ACC112 (cell line): ENCODE measurements around the gene KRTAP19-8.

Source experiments
- H2AFZ ChIP-seq: fragments of 200-600 bp; sonication (generic); one replicate; pipeline ENCODE4 v1.6.0; 2017; ENCODE audit warnings: antibody characterized with exemption, low read length; ENCODE audit not compliant: unreplicated experiment
- H3K27ac ChIP-seq: fragments of 200-600 bp; sonication (generic); 2 replicates; pipeline ENCODE4 v1.5.1; 2014; ENCODE audit warnings: low read depth, mild to moderate bottlenecking, antibody characterized with exemption, low read length, moderate library complexity
- H3K27me3 ChIP-seq: fragments of 200-600 bp; sonication (generic); 2 replicates; pipeline ENCODE4 v1.6.1; 2014; ENCODE audit warnings: mild to moderate bottlenecking, antibody characterized with exemption, low read length, moderate library complexity, mixed read lengths; ENCODE audit not compliant: insufficient read depth
- H3K36me3 ChIP-seq: fragments of 200-600 bp; sonication (generic); 2 replicates; pipeline ENCODE4 v1.6.1; 2016; ENCODE audit warnings: mild to moderate bottlenecking, antibody characterized with exemption, low read length, moderate library complexity, mixed read lengths; ENCODE audit not compliant: insufficient read depth
- H3K4me1 ChIP-seq: fragments of 200-600 bp; sonication (generic); one replicate; pipeline ENCODE4 v1.6.1; 2016; ENCODE audit warnings: low read length, mixed read lengths; ENCODE audit not compliant: insufficient read depth, unreplicated experiment, control insufficient read depth
- H3K4me3 ChIP-seq: fragments of 200-600 bp; sonication (generic); 2 replicates; pipeline ENCODE4 v1.5.1; 2014; ENCODE audit warnings: mild to moderate bottlenecking, low read depth, low read length
- H3K79me2 ChIP-seq: fragments of 200-600 bp; sonication (generic); one replicate; pipeline ENCODE4 v1.6.0; 2016; ENCODE audit warnings: low read length; ENCODE audit not compliant: control insufficient read depth, unreplicated experiment, insufficient read depth

The KRTAP19-8 gene

DNA sequence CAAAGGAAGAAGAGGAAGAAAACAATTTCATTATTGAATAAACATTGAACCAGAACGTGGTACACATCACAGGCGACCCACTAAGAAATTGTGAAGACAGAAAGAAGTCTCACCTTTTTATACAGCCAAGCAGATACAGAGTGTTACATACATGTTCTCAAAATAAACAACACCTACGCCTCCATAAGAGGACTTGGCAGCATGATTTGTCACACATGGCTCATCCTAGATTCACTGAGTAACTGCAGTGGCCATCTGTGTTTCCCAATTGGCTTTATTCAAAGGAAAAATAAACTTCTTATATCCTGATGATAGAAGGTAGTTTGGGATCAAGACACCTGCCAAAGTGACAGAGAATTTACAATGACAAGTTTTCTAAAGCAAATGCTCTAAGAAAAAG lies 7.6 kb upstream of the KRTAP19-8 start:
- no peak overlapping the region for H3K4me3 ChIP-seq
- H3K36me3 ChIP-seq = no peaks in the 10 kb centered on the region

DNA sequence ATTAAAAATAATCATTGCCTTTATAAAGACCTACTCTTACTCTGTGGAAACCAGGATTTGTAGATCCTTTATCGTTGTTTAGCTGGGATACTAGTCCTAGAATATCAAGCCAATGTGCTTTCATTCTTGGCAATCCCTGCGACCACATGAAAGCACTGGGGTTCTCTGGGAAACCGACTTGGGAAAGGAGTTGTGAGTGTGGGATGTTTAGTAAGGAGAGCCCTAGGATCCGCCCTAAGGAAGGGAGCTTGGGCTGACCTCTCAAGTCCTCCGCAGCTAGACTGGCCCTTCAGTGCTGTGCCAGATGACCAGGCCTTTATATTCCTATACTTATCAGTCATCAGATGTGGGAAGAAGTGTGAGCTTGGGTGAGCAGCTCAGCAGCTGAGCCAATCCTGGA lies 5.2 kb upstream of the KRTAP19-8 start:
- Histone ChIP-seq H2AFZ (no peak overlapping the region), H3K4me1 (no peaks in the 10 kb centered on the region), H3K27ac (no peak overlapping the region), H3K4me3 (no peak overlapping the region), H3K36me3 (no peaks in the 10 kb centered on the region), H3K27me3 (no peaks in the 10 kb centered on the region; the same call in 1 of the 2 replicates), H3K79me2 (no peaks in the 10 kb centered on the region)

More for the DNA sequence above, 7.6 kb upstream of the KRTAP19-8 start:
- Histone ChIP-seq H3K27ac (no peak overlapping the region), H3K4me1 (no peaks in the 10 kb centered on the region), H2AFZ (no peak overlapping the region), H3K27me3 (no peaks in the 10 kb centered on the region), H3K79me2 (no peaks in the 10 kb centered on the region)

DNA sequence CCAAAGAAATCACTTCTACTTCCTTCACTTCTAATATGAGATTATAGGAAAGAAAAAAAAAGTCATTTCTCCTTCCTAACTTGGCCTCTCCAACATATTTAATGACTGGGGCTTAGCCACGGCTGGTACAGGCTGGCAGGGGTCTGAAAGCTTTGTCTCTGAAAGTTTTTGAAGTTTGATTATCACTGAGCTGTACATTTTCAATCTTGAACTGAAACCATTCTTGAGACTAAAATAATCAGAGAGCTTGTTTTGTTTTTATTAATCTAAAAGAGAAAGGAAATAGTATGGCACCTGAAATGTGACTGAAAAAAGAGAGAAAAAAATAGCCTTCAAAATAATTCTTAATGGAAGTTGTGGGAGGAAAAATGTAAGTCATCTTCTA lies 3.8 kb upstream of the KRTAP19-8 start:
- H3K4me1 ChIP-seq = no peaks in the 10 kb centered on the region

DNA sequence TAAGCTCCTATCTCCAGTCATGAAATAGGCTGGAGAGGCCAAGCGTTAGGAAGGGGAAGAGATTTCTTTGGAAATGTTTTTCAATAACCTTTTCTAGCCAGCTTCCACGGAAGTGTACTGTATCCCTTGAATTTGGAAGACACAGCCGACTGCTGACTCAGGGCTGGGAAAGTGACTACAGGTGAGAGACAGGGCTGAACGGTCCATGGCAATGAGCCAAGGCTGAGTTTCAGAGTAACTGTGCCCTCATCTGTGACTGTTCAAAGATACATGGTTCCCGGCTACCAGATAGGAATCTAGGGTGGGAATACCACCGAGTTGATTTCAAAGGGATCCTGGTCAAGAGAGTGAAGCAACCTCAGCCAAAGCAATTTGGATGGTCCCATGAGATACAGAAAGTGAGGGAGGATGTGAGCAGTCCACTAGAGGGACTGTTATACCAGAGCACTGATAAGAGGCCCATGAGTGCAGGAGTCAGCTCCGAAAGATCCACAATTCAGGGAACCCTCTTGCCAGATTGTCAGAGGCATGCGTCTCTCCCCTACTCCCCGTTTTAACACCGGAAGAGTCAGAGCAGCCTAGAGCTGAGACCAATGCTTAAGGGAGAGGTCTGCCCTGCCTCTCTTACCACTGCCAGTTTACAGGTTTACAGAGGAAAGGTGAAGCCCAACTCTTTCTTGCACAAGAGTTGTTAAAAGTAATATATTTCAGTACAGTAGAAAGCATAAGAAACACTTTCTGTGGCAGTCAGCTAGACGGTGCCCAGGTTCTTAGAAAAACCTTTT lies 3.2 kb upstream of the KRTAP19-8 start:
- no peak overlapping the region for H3K27ac ChIP-seq
- no peaks in the 10 kb centered on the region for H3K4me1 ChIP-seq
- H3K36me3 ChIP-seq = no peaks in the 10 kb centered on the region
- H3K79me2 ChIP-seq = no peaks in the 10 kb centered on the region
- no peak overlapping the region for H3K4me3 ChIP-seq
- no peaks in the 10 kb centered on the region; the same call in 1 of the 2 replicates for H3K27me3 ChIP-seq
- H2AFZ ChIP-seq = no peak overlapping the region

More for the DNA sequence above, 3.8 kb upstream of the KRTAP19-8 start:
- Histone ChIP-seq H3K36me3 (no peaks in the 10 kb centered on the region), H3K27me3 (no peaks in the 10 kb centered on the region; the same call in 1 of the 2 replicates), H3K79me2 (no peaks in the 10 kb centered on the region), H3K4me3 (no peak overlapping the region), H3K27ac (no peak overlapping the region), H2AFZ (no peak overlapping the region)

DNA sequence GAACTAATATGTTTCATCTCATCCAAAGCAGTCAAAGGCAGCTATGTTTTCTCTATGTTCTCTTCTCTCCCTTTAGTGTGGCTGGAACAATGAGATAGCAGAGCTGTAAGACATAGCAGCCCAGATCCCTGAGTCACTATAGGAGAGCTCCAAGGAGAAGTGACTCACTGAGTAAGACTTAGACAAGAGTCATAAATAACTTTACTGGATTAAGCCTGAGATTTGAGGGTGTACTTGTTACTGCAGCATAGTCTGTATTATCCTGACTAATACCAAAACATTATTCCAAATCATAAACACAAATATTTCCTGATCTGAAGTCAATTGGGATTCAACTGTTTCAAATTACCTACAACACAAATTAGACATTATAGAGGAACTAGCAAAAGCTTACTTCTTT lies 3.9 kb downstream of the KRTAP19-8 start:
- Histone ChIP-seq H3K4me3 (no peak overlapping the region), H3K79me2 (no peaks in the 10 kb centered on the region), H3K27me3 (no peaks in the 10 kb centered on the region; the same call in 1 of the 2 replicates), H3K36me3 (no peaks in the 10 kb centered on the region), H3K27ac (no peak overlapping the region), H2AFZ (no peak overlapping the region), H3K4me1 (no peaks in the 10 kb centered on the region)

DNA sequence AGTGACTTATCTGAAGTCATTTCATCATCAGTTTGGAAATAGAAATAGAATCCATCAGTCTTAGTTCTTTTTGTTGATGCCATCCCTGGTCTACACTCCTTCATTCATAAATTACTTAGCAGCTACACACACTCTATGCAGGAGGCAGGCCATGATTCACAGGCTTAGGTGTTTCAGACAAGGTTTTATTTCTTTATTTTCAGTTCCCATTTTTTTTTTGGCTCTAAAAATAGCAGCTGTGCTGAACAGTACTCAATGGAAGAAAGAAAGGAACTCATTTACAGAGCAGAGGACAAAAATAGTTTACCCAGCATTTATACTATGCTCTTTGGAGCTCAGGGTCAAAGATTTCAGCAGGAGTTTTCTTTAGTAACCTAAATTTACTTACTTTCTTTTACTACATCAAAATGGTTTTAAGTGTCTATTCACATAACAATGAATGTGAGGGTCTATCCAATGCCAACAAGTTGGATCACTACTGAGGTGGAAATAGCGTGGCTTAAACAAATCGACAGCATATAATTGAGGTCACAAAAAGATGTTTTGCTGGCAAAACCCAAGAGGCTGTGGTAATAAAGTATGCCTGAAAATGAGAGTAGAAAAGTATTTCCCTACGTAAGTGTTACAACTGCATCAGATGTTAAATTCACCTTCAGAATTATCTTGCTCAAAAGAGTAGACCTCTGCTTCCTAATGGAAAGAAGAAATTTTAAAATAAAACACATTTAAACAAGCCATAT lies 7.7 kb downstream of the KRTAP19-8 start:
- Histone ChIP-seq H3K4me1 (no peaks in the 10 kb centered on the region), H3K27me3 (no peaks in the 10 kb centered on the region), H3K4me3 (no peak overlapping the region), H3K36me3 (no peaks in the 10 kb centered on the region), H3K27ac (no peak overlapping the region), H3K79me2 (no peaks in the 10 kb centered on the region), H2AFZ (no peak overlapping the region)

DNA sequence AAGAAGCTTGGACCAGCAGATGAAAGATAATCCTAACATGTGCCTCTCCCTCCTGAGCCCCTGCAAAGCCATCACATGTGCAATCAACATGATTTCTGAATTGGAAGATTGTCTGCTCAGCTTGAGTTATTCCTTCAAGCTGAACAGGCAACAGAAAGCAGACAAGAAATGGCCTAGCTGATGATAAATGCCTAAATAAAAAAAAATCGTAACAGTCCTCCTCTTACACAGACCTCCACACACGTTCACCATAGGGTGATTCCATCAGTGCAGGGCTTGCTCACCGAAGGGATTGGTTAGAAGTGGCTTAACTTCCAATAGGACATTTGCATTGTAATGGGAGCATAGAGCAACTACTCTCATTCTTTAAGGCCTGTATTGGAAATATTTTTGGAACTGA lies 14.6 kb downstream of the KRTAP19-8 start:
- no peaks in the 10 kb centered on the region for H3K79me2 ChIP-seq
- H3K4me1 ChIP-seq = no peaks in the 10 kb centered on the region
- H3K36me3 ChIP-seq = no peaks in the 10 kb centered on the region
- H3K27me3 ChIP-seq = no peaks in the 10 kb centered on the region
- no peak overlapping the region for H2AFZ ChIP-seq
- no peak overlapping the region for H3K27ac ChIP-seq
- no peak overlapping the region for H3K4me3 ChIP-seq

DNA sequence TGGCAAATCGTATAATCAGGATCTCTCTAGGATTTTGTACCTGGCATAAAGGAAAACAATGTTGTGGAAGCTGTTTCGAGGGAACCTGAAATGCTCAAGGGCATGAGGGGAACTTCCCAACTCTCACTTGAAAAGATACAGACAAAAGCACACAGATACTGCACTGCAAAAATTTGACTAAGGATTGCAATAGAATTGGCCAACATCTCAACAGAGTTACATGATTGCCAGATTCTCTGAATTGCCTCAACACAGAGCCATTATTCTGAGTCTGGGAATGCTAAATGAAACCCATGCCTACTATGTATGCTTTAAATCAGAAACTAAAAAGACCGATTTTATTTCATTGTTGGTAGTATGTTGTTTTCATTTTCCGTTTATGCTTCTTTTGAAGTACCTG lies 16.0 kb downstream of the KRTAP19-8 start:
- Histone ChIP-seq H3K36me3 (no peaks in the 10 kb centered on the region), H3K79me2 (no peaks in the 10 kb centered on the region), H3K27ac (no peak overlapping the region), H3K4me1 (no peaks in the 10 kb centered on the region), H2AFZ (no peak overlapping the region), H3K4me3 (no peak overlapping the region), H3K27me3 (no peaks in the 10 kb centered on the region)

DNA sequence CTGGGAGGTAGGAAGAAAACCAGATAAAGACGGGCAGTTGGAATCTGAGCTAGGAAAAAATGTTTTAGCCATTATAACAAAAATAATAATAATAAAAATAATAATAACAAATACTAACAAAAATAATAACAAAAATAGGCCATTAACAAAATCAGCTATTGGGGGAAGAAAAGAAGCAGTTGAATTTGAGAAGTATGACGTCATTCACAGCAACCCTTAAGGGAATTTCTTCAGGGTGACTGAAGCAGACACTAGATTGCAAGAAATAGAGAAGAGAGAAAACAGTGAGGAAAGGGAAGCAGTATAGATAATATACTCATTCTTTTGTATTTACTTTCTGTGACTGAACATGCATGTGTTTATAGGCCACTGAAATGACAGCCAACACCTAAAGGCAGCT lies 20.0 kb downstream of the KRTAP19-8 start:
- no peak overlapping the region for H2AFZ ChIP-seq
- H3K27me3 ChIP-seq = no peaks in the 10 kb centered on the region
- no peak overlapping the region for H3K27ac ChIP-seq
- no peak overlapping the region for H3K4me3 ChIP-seq
- no peaks in the 10 kb centered on the region for H3K79me2 ChIP-seq
- H3K36me3 ChIP-seq = no peaks in the 10 kb centered on the region
- H3K4me1 ChIP-seq = no peaks in the 10 kb centered on the region

DNA sequence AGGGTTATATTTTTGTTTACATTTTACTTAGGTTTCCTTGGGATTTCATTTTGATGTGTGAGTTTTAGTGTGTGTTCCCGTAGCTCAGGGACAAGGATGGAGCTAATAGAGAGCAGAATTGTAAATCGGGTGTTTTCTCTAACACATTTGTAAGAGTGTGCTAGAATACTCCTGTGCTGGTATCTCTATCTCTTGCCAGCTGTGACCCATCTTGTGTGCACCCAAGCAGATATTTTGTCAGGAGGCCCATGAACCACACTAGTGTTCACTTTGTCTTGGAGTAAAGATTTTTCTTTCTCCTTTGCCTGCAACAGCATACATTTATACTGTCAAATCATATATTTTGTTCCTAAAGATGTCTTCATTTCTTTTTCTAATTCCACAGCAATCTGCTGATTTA lies 23.4 kb downstream of the KRTAP19-8 start:
- H3K79me2 ChIP-seq = no peaks in the 10 kb centered on the region
- H3K36me3 ChIP-seq = no peaks in the 10 kb centered on the region
- H3K27me3 ChIP-seq = no peaks in the 10 kb centered on the region
- no peak overlapping the region for H2AFZ ChIP-seq
- no peak overlapping the region for H3K27ac ChIP-seq
- no peak overlapping the region for H3K4me3 ChIP-seq
- H3K4me1 ChIP-seq = no peaks in the 10 kb centered on the region
